ENCODE results near the gene SLC47A2.

SLC47A2 gene

GRCh38 chr17:19706791-19707727 is 9.3 kb downstream of the SLC47A2 start:
- TF ChIP-seq CTCF (IDR thresholded peaks at IDR 0.05; ENCODE audit: borderline replicate concordance, insufficient read depth, low read depth, low read length) = no peak
- H3K4me3 ChIP-seq (ENCODE audit: low read depth, low read length) = no peak overlapping the region

GRCh38 chr17:19705771-19706770 is 10.3 kb downstream of the SLC47A2 start:
- no peak overlapping the region for H3K4me3 ChIP-seq (ENCODE audit: low read depth, low read length)
- no peak for TF ChIP-seq CTCF (IDR thresholded peaks at IDR 0.05; ENCODE audit: borderline replicate concordance, insufficient read depth, low read depth, low read length)

GRCh38 chr17:19705201-19705600 is 11.2 kb downstream of the SLC47A2 start:
- no peak for TF ChIP-seq CTCF (IDR thresholded peaks at IDR 0.05; ENCODE audit: borderline replicate concordance, insufficient read depth, low read depth, low read length)
- no peak overlapping the region for H3K4me3 ChIP-seq (ENCODE audit: low read depth, low read length)

- no peak for TF ChIP-seq CTCF (IDR thresholded peaks at IDR 0.05; ENCODE audit: borderline replicate concordance, insufficient read depth, low read depth, low read length)
- no peak overlapping the region for H3K4me3 ChIP-seq (ENCODE audit: low read depth, low read length)
Observed at GRCh38 chr17:19703828-19704613, 12.4 kb downstream of the SLC47A2 start.

GRCh38 chr17:19703106-19703827 is 13.1 kb downstream of the SLC47A2 start:
- no peak overlapping the region for H3K4me3 ChIP-seq (ENCODE audit: low read depth, low read length)
- no peak for TF ChIP-seq CTCF (IDR thresholded peaks at IDR 0.05; ENCODE audit: borderline replicate concordance, insufficient read depth, low read depth, low read length)

- H3K4me3 ChIP-seq (ENCODE audit: low read depth, low read length) = no peak overlapping the region
- no peak for TF ChIP-seq CTCF (IDR thresholded peaks at IDR 0.05; ENCODE audit: borderline replicate concordance, insufficient read depth, low read depth, low read length)
Observed at GRCh38 chr17:19702217-19702641, 14.2 kb downstream of the SLC47A2 start.
